B cell (primary cell): ENCODE data around the gene IFIT1B. TPM values are rescaled to one million over a fixed set of nuclear protein-coding genes. Genes with fewer than 3 reads are reported as not detected.
"Not testable (repeated sequence)": the region's sequence is repeated elsewhere in the genome, so short reads cannot be mapped to it uniquely, and the experiment has no call there.

Experiments
- ATAC-seq: fragments of 200-7000 bp; cut with Tn5 transposase; one replicate; pipeline ENCODE4 v1.10.0; 2021; ENCODE audit warnings: low read depth, mild to moderate bottlenecking, moderate number of reproducible peaks, moderate library complexity
- CTCF ChIA-PET: fragments of 350-600 bp; sonication (Branson Sonifier 250); formaldehyde crosslinking; loops from one replicate; lab custom pipeline; 2021; ENCODE audit warnings: antibody characterized with exemption, inconsistent platforms; lab: Charles Lee
- POLR2A ChIA-PET: fragments of 350-600 bp; sonication (Branson Sonifier 250); formaldehyde crosslinking; loops from one replicate; lab custom pipeline; 2021; ENCODE audit warnings: antibody characterized with exemption; lab: Charles Lee
- DNase-seq: peaks from one replicate; pipeline ENCODE4 v3.0.0; 2013
- H2AFZ ChIP-seq: 2 replicates; pipeline ENCODE4 v1.6.1; 2012; ENCODE audit warnings: mild to moderate bottlenecking, low read depth, low read length; ENCODE audit not compliant: insufficient read depth, poor library complexity, severe bottlenecking
- H3K27ac ChIP-seq, 2 donors: 1 replicate in 1 of 2; 2 replicates in 1 of 2; pipeline ENCODE4 v1.5.1; 2012 to 2013; ENCODE audit warnings: low read length in 2 of 2, mild to moderate bottlenecking in 2 of 2, moderate library complexity in 1 of 2
- H3K27me3 ChIP-seq, 4 experiments: fragments of 200-600 bp in 1 of 4; sonication (generic) in 1 of 4; replicated peaks in 1 of 4; 1 replicate in 2 of 4; 2 replicates in 2 of 4; pipeline versions ENCODE4 v1.6.1 to v1.7.0; 2013 to 2016; ENCODE audit warnings: low read length in 3 of 4, mild to moderate bottlenecking in 2 of 4, mixed read lengths in 1 of 4, moderate library complexity in 1 of 4; ENCODE audit not compliant: insufficient read depth in 4 of 4, control insufficient read depth in 3 of 4; ENCODE audit errors: control extremely low read depth in 1 of 4
- H3K36me3 ChIP-seq, 2 experiments: replicated peaks in 1 of 2; 1 replicate in 1 of 2; 2 replicates in 1 of 2; pipeline versions ENCODE4 v1.6.1 to v1.7.1; 2013; ENCODE audit warnings: low read length in 1 of 2; ENCODE audit not compliant: insufficient read depth in 2 of 2, control insufficient read depth in 1 of 2; ENCODE audit errors: control extremely low read depth in 1 of 2, extremely low read depth in 1 of 2
- H3K4me1 ChIP-seq, 2 donors: fragments of 200-600 bp in 1 of 2; sonication (generic) in 1 of 2; 1 replicate in 1 of 2; 2 replicates in 1 of 2; pipeline versions ENCODE4 v1.5.1 to v1.6.1; 2013 to 2017; ENCODE audit warnings: low read length in 2 of 2; ENCODE audit not compliant: control insufficient read depth in 2 of 2, insufficient read depth in 2 of 2
- H3K4me2 ChIP-seq: replicated peaks from 2 replicates; pipeline ENCODE3; 2012; ENCODE audit warnings: mild to moderate bottlenecking, low read depth, low read length; ENCODE audit not compliant: poor library complexity, severe bottlenecking
- H3K4me3 ChIP-seq, 5 experiments: fragments of 200-600 bp in 1 of 5; sonication (generic) in 1 of 5; 1 replicate in 3 of 5; 2 replicates in 2 of 5; pipeline versions ENCODE4 v1.5.1 to v1.7.0; 2011 to 2016; ENCODE audit warnings: low read length in 4 of 5, mild to moderate bottlenecking in 4 of 5, low read depth in 2 of 5, control low read depth in 1 of 5, moderate library complexity in 1 of 5; ENCODE audit not compliant: insufficient read depth in 1 of 5; ENCODE audit errors: control extremely low read depth in 1 of 5, extremely low read depth in 1 of 5
- H3K79me2 ChIP-seq: fragments of 200-600 bp; sonication (generic); one replicate; pipeline ENCODE4 v1.6.0; 2016; ENCODE audit warnings: low read length; ENCODE audit not compliant: control insufficient read depth, insufficient read depth
- H3K9ac ChIP-seq: fragments of 200-600 bp; sonication (generic); 2 replicates; pipeline ENCODE4 v1.6.1; 2017; ENCODE audit warnings: mild to moderate bottlenecking, low read length, moderate library complexity
- H3K9me3 ChIP-seq, 3 donors: one replicate each; pipeline versions ENCODE4 v1.6.1 to v1.7.1; 2013; ENCODE audit warnings: low read length in 2 of 3; ENCODE audit not compliant: control insufficient read depth in 2 of 3, insufficient read depth in 1 of 3; ENCODE audit errors: control extremely low read depth in 1 of 3
- H4K20me1 ChIP-seq: 2 replicates; pipeline ENCODE4 v1.6.0; 2012; ENCODE audit warnings: mild to moderate bottlenecking, low read length; ENCODE audit not compliant: insufficient read depth, control insufficient read depth, poor library complexity, severe bottlenecking
- H3K27ac Mint-ChIP-seq: one replicate; pipeline ENCODE4 v1.8.0; 2021; ENCODE audit warnings: mixed read lengths
- H3K27me3 Mint-ChIP-seq: one replicate; pipeline ENCODE4 v1.8.0; 2021; ENCODE audit warnings: mixed read lengths
- H3K4me1 Mint-ChIP-seq: one replicate; pipeline ENCODE4 v1.8.0; 2021; ENCODE audit warnings: mixed read lengths
- H3K4me3 Mint-ChIP-seq: one replicate; pipeline ENCODE4 v1.8.0; 2021; ENCODE audit warnings: mixed read lengths
- H3K9me3 Mint-ChIP-seq: one replicate; pipeline ENCODE4 v1.8.0; 2022; ENCODE audit warnings: mixed read lengths; ENCODE audit not compliant: insufficient read depth
- EZH2 ChIP-seq: IDR thresholded peaks from 2 replicates; pipeline ENCODE4 v1.6.1; 2012; ENCODE audit warnings: borderline replicate concordance, low read depth, mild to moderate bottlenecking, moderate library complexity, low read length; ENCODE audit not compliant: insufficient read depth, poor library complexity, severe bottlenecking
- WGBS: methylation state at CpG from one replicate; pipeline ENCODE4 v1.1.5; 2013; ENCODE audit warnings: missing lambda C conversion rate; ENCODE audit not compliant: insufficient coverage; 5-methylcytosine and 5-hydroxymethylcytosine counted together
- intact Hi-C: fragments of 100-400 bp; cut with micrococcal nuclease; formaldehyde crosslinking; loops from one replicate; pipeline ENCODE4 v1.10.0; 2022
- polyA plus RNA-seq: library from polyadenylated mRNA; depleted of rRNA; stranded (reverse); fragments of >200 nt; gene quantifications from 2 replicates; pipeline ENCODE4 v1.2.3, GENCODE V29; 2012
- total RNA-seq, 2 donors: library from RNA; stranded (reverse); fragments of 120-200 nt in 1 of 2; gene quantifications; 1 replicate in 1 of 2; 2 replicates in 1 of 2; pipeline versions ENCODE4 v1.2.3 to v1.2.4, GENCODE V29; 2013 to 2022
- TF ChIP-seq, protein P1 (sequence below): fragments of 200-600 bp; IDR thresholded peaks from one replicate; pipeline ENCODE4 v1.8.0; 2022; ENCODE audit warnings: antibody characterized with exemption, mild to moderate bottlenecking

Gene IFIT1B
- total and polyA plus RNA-seq, 2 donors (not counting 1 experiment from before 2014, with no cell fraction given), result not detected

DNA sequence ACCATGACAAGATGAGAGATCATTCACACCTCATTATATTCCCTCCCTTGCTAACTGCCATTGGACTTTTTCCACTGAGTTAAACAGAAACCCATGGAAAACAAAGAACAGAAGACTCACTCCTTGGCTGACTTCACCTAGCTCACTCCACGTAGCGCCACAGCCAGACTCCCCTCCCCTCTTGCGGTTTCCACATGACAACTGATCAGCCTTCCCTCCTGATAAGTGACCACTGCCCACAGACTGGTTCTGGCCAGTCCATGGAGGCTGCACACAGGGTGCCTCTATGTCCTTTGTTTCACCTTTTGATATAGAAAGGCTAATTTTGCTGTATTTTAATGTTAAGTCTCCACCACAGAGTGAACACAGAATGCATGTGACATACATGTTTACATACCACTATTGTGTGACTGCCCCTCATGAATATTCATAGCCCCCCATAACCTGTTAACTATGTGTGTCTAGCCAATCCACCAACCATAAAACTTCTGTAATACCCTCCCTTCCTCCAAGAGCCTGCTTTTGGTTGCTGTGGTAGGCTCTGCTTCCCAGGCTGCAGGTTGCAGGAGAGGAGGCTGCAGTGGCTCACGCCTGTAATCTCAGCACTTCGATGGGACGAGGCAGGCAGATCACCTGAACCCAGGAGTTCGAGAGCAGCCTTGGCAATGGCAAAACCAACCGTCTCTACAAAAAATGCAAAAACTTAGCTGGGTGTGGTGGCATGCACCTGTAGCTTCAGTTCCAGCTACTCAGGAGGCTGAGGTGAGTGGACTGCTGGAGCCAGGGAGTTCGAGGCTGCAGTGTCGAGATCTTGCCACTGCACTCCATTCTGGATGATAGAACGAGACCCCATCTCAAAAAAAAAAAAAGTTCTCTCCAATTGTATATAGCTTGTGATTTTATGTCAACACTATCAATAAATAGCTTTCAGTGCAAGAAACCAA is 26.5 kb downstream of the IFIT1B start:
- 96% methylated on average over 8 of the region's 11 CpGs for WGBS
- Histone ChIP-seq H4K20me1 (no peaks in the 10 kb centered on the region), H3K4me2 (no peak overlapping the region), H3K4me3 (no peak overlapping the region), H2AFZ (no peak overlapping the region), H3K27ac (no peak overlapping the region), H3K79me2 (no peaks in the 10 kb centered on the region), H3K9me3 (no peaks in the 10 kb centered on the region), H3K36me3 (peaks cover 0 to 7% of the 10 kb centered on the region in 2 experiments), H3K9ac (no peak overlapping the region), H3K4me1 (no peaks in the 10 kb centered on the region), H3K27me3 (no peaks in the 10 kb centered on the region)
- no peak for TF ChIP-seq EZH2
- TF ChIP-seq, protein P1, sequence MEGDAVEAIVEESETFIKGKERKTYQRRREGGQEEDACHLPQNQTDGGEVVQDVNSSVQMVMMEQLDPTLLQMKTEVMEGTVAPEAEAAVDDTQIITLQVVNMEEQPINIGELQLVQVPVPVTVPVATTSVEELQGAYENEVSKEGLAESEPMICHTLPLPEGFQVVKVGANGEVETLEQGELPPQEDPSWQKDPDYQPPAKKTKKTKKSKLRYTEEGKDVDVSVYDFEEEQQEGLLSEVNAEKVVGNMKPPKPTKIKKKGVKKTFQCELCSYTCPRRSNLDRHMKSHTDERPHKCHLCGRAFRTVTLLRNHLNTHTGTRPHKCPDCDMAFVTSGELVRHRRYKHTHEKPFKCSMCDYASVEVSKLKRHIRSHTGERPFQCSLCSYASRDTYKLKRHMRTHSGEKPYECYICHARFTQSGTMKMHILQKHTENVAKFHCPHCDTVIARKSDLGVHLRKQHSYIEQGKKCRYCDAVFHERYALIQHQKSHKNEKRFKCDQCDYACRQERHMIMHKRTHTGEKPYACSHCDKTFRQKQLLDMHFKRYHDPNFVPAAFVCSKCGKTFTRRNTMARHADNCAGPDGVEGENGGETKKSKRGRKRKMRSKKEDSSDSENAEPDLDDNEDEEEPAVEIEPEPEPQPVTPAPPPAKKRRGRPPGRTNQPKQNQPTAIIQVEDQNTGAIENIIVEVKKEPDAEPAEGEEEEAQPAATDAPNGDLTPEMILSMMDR, result no peak
- Mint-ChIP-seq H3K9me3 (no peaks in the 10 kb centered on the region), H3K4me3 (no peak overlapping the region), H3K4me1 (no peaks in the 10 kb centered on the region), H3K27ac (no peak overlapping the region), H3K27me3 (no peaks in the 10 kb centered on the region)
- no peak for DNase-seq
- POLR2A ChIA-PET, result no interaction called here
- CTCF ChIA-PET, result interaction anchor here (1.2 kb wide), 1 partner anchor 375 kb away, joined by 3 read pairs; no protein-coding TSS in a partner anchor
- intact Hi-C loops, result no loop called here
- ATAC-seq, result no peak

DNA sequence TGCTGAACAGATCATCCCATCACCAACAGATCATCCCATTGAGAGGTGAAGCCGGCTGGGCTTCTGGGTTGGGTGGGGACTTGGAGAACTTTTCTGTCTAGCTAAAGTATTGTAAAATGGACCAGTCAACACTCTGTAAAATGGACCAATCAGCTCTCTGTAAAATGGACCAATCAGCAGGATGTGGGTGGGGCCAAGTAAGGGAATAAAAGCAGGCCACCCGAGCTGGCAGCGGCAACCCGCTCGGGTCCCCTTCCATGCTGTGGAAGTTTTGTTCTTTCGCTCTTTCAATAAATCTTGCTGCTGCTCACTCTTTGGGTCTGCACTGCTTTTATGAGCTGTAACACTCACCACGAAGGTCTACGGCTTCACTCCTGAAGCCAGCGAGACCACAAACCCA is 28.3 kb downstream of the IFIT1B start:
- H3K27me3 Mint-ChIP-seq, H3K9ac ChIP-seq, POLR2A ChIA-PET, H2AFZ ChIP-seq, H3K9me3 ChIP-seq, H3K4me1 Mint-ChIP-seq, H3K4me2 ChIP-seq, H4K20me1 ChIP-seq, H3K27ac Mint-ChIP-seq, H3K36me3 ChIP-seq, H3K9me3 Mint-ChIP-seq, H3K27ac ChIP-seq, H3K79me2 ChIP-seq, H3K4me3 Mint-ChIP-seq, DNase-seq, H3K4me1 ChIP-seq, H3K27me3 ChIP-seq, intact Hi-C loops, ATAC-seq, H3K4me3 ChIP-seq: not testable (repeated sequence)
- 92% methylated on average over 7 of the region's 9 CpGs for WGBS
- CTCF ChIA-PET, result interaction anchor here (0.6 kb wide), 1 partner anchor 897 kb away, joined by 3 read pairs; no protein-coding TSS in a partner anchor

DNA sequence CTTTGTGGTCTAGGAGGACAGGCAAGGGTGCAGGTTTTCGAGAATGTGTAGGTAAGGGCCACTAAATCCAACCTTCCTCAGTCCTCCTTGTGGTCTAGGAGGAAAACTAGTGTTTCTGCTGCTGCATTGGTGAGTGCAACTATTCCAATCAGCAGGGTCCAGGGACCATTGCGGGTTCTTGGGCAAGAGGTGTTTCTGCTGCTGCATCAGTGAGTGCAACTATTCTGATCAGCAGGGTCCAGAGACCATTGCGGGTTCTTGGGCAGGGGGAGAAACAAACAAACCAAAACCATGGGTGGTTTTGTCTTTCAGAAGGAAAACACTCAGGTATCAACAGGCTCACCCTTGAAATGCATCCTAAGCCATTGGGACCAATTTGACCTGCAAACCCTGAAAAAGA is 29.9 kb downstream of the IFIT1B start:
- H3K27me3 ChIP-seq, DNase-seq, POLR2A ChIA-PET, CTCF ChIA-PET, H3K27ac ChIP-seq, H3K9ac ChIP-seq, H3K27ac Mint-ChIP-seq, H3K4me3 ChIP-seq, H3K36me3 ChIP-seq, H3K9me3 Mint-ChIP-seq, intact Hi-C loops, H3K4me1 Mint-ChIP-seq, ATAC-seq, H3K4me2 ChIP-seq, H3K27me3 Mint-ChIP-seq, H2AFZ ChIP-seq, H4K20me1 ChIP-seq, H3K4me3 Mint-ChIP-seq, H3K79me2 ChIP-seq, H3K4me1 ChIP-seq, H3K9me3 ChIP-seq: not testable (repeated sequence)
- WGBS, result 100% methylated on average over 2 of the region's 3 CpGs
